Measurements from ENCODE around the gene B3GNT2. TPM values are rescaled to one million over a fixed set of nuclear protein-coding genes. Genes with fewer than 3 reads are reported as not detected.

Gene B3GNT2
- total and polyA plus RNA-seq, 2 experiments from 2014 or later = 30.8 to 53.0 TPM

GRCh38 chr2:62200868-62201267 is 5.0 kb downstream of the B3GNT2 start:
- Histone ChIP-seq H3K36me3 (replicated peaks; ENCODE audit: insufficient read depth, low read depth) (no peaks in the 10 kb centered on the region), H2AFZ (no peak overlapping the region), H3K27ac (no peak overlapping the region), H3K9me2 (replicated peaks; ENCODE audit: insufficient read depth) (no peaks in the 10 kb centered on the region), H3K79me2 (peaks cover 97% of the 10 kb centered on the region), H4K20me1 (ENCODE audit: insufficient read depth, poor library complexity, severe bottlenecking) (peaks cover 75% of the 10 kb centered on the region), H3K4me2 (no peak overlapping the region), H3K4me1 (ENCODE audit: insufficient read depth) (peaks cover 19% of the 10 kb centered on the region), H3K27me3 (no peaks in the 10 kb centered on the region), H3K9me3 (ENCODE audit: low read depth) (no peaks in the 10 kb centered on the region), H3K4me3 (no peak overlapping the region)
- WGBS (ENCODE audit: low lambda C conversion rate, missing lambda C conversion rate) = 87% methylated on average over 3 of the region's 3 CpGs
- TF ChIP-seq EZH2phosphoT487 (IDR thresholded peaks at IDR 0.05; ENCODE audit: low read depth, severe bottlenecking, unreplicated experiment) (no peak), CTCF (IDR thresholded peaks at IDR 0.05; ENCODE audit: poor library complexity) (no peak), EZH2 (IDR thresholded peaks at IDR 0.05; ENCODE audit: borderline replicate concordance) (no peak)
- DNase-seq (ENCODE audit: low spot score) = no peak

GRCh38 chr2:62201307-62201706 is 5.4 kb downstream of the B3GNT2 start:
- H4K20me1 ChIP-seq (ENCODE audit: insufficient read depth, poor library complexity, severe bottlenecking) = peaks cover 78% of the 10 kb centered on the region
- H3K9me2 ChIP-seq (replicated peaks; ENCODE audit: insufficient read depth) = no peaks in the 10 kb centered on the region
- H3K36me3 ChIP-seq (replicated peaks; ENCODE audit: insufficient read depth, low read depth) = no peaks in the 10 kb centered on the region
- TF ChIP-seq EZH2phosphoT487 (IDR thresholded peaks at IDR 0.05; ENCODE audit: low read depth, severe bottlenecking, unreplicated experiment) = no peak
- no peak for TF ChIP-seq EZH2 (IDR thresholded peaks at IDR 0.05; ENCODE audit: borderline replicate concordance)
- no peak for TF ChIP-seq CTCF (IDR thresholded peaks at IDR 0.05; ENCODE audit: poor library complexity)
- 63% methylated on average over 2 of the region's 2 CpGs for WGBS (ENCODE audit: low lambda C conversion rate, missing lambda C conversion rate)
- H3K27me3 ChIP-seq = no peaks in the 10 kb centered on the region
- H3K79me2 ChIP-seq = peaks cover 100% of the 10 kb centered on the region
- H3K4me1 ChIP-seq (ENCODE audit: insufficient read depth) = peaks cover 19% of the 10 kb centered on the region
- no peak overlapping the region for H2AFZ ChIP-seq
- no peak overlapping the region for H3K4me2 ChIP-seq
- no peaks in the 10 kb centered on the region for H3K9me3 ChIP-seq (ENCODE audit: low read depth)
- no peak overlapping the region for H3K27ac ChIP-seq
- no peak overlapping the region for H3K4me3 ChIP-seq
- DNase-seq (ENCODE audit: low spot score) = no peak

GRCh38 chr2:62202019-62202722 is 6.3 kb downstream of the B3GNT2 start:
- Histone ChIP-seq H3K9me2 (replicated peaks; ENCODE audit: insufficient read depth) (no peaks in the 10 kb centered on the region), H3K27me3 (no peaks in the 10 kb centered on the region), H3K27ac (no peak overlapping the region), H3K4me1 (ENCODE audit: insufficient read depth) (peaks cover 19% of the 10 kb centered on the region), H3K4me2 (no peak overlapping the region), H4K20me1 (ENCODE audit: insufficient read depth, poor library complexity, severe bottlenecking) (peaks cover 87% of the 10 kb centered on the region), H3K4me3 (no peak overlapping the region), H3K36me3 (replicated peaks; ENCODE audit: insufficient read depth, low read depth) (no peaks in the 10 kb centered on the region), H2AFZ (no peak overlapping the region), H3K9me3 (ENCODE audit: low read depth) (no peaks in the 10 kb centered on the region), H3K79me2 (peaks cover 100% of the 10 kb centered on the region)
- DNase-seq (ENCODE audit: low spot score) = no peak
- no peak for TF ChIP-seq EZH2phosphoT487 (IDR thresholded peaks at IDR 0.05; ENCODE audit: low read depth, severe bottlenecking, unreplicated experiment)
- no peak for TF ChIP-seq EZH2 (IDR thresholded peaks at IDR 0.05; ENCODE audit: borderline replicate concordance)
- 95% methylated on average over 9 of the region's 9 CpGs for WGBS (ENCODE audit: low lambda C conversion rate, missing lambda C conversion rate)

GRCh38 chr2:62202729-62203128 is 6.8 kb downstream of the B3GNT2 start:
- H4K20me1 ChIP-seq (ENCODE audit: insufficient read depth, poor library complexity, severe bottlenecking) = peaks cover 90% of the 10 kb centered on the region
- no peak for DNase-seq (ENCODE audit: low spot score)
- TF ChIP-seq EZH2phosphoT487 (IDR thresholded peaks at IDR 0.05; ENCODE audit: low read depth, severe bottlenecking, unreplicated experiment) = no peak
- TF ChIP-seq CTCF (IDR thresholded peaks at IDR 0.05; ENCODE audit: poor library complexity) = no peak
- no peak for TF ChIP-seq EZH2 (IDR thresholded peaks at IDR 0.05; ENCODE audit: borderline replicate concordance)
- no peak overlapping the region for H3K4me2 ChIP-seq
- H3K27ac ChIP-seq = no peak overlapping the region
- no peak overlapping the region for H3K4me3 ChIP-seq
- no peaks in the 10 kb centered on the region for H3K36me3 ChIP-seq (replicated peaks; ENCODE audit: insufficient read depth, low read depth)
- H2AFZ ChIP-seq = no peak overlapping the region
- peaks cover 100% of the 10 kb centered on the region for H3K79me2 ChIP-seq
- 60% methylated on average over 1 of the region's 1 CpG for WGBS (ENCODE audit: low lambda C conversion rate, missing lambda C conversion rate)
- no peaks in the 10 kb centered on the region for H3K9me2 ChIP-seq (replicated peaks; ENCODE audit: insufficient read depth)
- H3K4me1 ChIP-seq (ENCODE audit: insufficient read depth) = peaks cover 19% of the 10 kb centered on the region
- H3K27me3 ChIP-seq = no peaks in the 10 kb centered on the region
- no peaks in the 10 kb centered on the region for H3K9me3 ChIP-seq (ENCODE audit: low read depth)

Measured in hepatocyte (in vitro differentiated cells).